IMR-90 (cell line): ENCODE results near the gene KCTD20.

Experiments
- MXI1 ChIP-seq: IDR thresholded peaks from 2 replicates; pipeline ENCODE4 v1.6.1; 2012; ENCODE audit warnings: low read depth, mild to moderate bottlenecking, low read length, moderate library complexity, borderline replicate concordance
- POLR2A ChIP-seq: IDR thresholded peaks from 2 replicates; pipeline ENCODE4 v1.6.1; 2012; ENCODE audit warnings: mild to moderate bottlenecking, low read depth, low read length
- SMC3 ChIP-seq: fragments of 150-350 bp; IDR thresholded peaks from 2 replicates; pipeline ENCODE4 v1.6.1; 2016; ENCODE audit warnings: low read depth, mild to moderate bottlenecking, antibody characterized with exemption, low read length, moderate library complexity
- USF2 ChIP-seq: fragments of 150-350 bp; IDR thresholded peaks from 2 replicates; pipeline ENCODE4 v1.6.1; 2017; ENCODE audit warnings: mild to moderate bottlenecking, antibody characterized with exemption, low read length, low read depth
- TF ChIP-seq, protein P1 (sequence below): conservative IDR thresholded peaks from 2 replicates; pipeline ENCODE4 v1.5.1; 2012; ENCODE audit warnings: mild to moderate bottlenecking, low read depth, low read length, improper control_type of control experiment

DNA sequence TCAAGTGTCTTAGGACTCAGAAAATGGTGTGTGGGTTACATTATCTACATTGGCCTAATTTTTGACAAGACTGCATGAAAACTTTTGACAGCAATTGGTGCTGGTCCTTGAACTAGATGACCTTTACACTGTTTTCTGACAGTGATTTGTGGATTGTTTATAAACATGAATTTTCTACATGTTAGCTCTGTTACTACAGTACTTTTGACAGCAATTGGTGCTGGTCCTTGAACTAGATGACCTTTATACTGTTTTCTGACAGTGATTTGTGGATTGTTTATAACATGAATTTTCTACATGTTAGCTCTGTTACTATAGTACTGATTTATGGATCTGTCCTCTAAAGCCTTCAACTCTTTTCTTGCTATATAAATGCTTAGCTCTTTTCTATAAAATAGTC, 16.7 kb downstream of the KCTD20 start:
- TF ChIP-seq, protein P1, sequence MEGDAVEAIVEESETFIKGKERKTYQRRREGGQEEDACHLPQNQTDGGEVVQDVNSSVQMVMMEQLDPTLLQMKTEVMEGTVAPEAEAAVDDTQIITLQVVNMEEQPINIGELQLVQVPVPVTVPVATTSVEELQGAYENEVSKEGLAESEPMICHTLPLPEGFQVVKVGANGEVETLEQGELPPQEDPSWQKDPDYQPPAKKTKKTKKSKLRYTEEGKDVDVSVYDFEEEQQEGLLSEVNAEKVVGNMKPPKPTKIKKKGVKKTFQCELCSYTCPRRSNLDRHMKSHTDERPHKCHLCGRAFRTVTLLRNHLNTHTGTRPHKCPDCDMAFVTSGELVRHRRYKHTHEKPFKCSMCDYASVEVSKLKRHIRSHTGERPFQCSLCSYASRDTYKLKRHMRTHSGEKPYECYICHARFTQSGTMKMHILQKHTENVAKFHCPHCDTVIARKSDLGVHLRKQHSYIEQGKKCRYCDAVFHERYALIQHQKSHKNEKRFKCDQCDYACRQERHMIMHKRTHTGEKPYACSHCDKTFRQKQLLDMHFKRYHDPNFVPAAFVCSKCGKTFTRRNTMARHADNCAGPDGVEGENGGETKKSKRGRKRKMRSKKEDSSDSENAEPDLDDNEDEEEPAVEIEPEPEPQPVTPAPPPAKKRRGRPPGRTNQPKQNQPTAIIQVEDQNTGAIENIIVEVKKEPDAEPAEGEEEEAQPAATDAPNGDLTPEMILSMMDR = no peak
- TF ChIP-seq POLR2A = no peak
- no peak for TF ChIP-seq SMC3
- TF ChIP-seq MXI1 = no peak
- no peak for TF ChIP-seq USF2
